Neural progenitor cell (in vitro differentiated cells): ENCODE measurements around the gene MCHR2.

Experiments used
- EZH2 ChIP-seq: fragments of 200-600 bp; sonication (generic); IDR thresholded peaks from 2 replicates; pipeline ENCODE4 v1.6.1; 2017; ENCODE audit warnings: antibody characterized with exemption, mild to moderate bottlenecking, moderate library complexity
- TF ChIP-seq, protein P1 (sequence below): fragments of 200-600 bp; sonication (generic); IDR thresholded peaks from 2 replicates; pipeline ENCODE4 v1.5.1; 2017; ENCODE audit warnings: antibody characterized with exemption, mild to moderate bottlenecking

DNA sequence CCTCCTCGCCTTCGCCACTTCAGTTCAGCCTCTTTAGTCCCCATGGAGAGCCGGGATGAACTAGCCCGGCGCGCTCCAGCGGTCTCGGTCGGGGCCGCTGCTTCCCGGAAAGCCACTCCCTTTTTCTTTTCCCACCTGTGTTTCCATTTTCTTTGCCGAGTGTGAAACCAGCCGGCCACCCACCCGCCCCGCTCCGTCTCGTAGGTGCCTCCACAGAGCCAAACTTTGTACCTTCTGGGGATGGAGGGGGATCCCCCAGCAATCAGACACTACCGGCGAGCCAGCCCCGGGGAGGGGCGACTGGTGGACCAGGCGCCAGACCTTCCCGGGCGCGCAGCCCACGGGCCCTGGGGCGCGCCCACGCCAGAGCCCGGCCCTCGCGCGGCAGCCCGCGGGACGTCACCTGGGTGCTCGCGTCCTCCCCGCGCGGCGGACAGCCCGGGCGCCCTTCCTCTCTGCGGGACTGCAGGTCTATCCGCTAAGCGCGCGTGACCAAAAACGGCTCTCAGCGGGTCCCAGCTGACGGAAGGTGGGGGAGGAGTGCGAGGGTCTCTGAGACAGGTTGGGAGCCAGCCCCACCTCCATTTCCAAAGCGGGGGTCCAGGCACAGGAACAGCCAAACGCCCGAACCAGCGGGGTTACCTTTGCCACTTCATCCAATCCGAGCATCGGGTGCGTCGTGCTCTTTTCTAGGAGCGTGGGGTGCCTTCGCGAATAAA is at the start of gene MCHR2:
- TF ChIP-seq, protein P1, sequence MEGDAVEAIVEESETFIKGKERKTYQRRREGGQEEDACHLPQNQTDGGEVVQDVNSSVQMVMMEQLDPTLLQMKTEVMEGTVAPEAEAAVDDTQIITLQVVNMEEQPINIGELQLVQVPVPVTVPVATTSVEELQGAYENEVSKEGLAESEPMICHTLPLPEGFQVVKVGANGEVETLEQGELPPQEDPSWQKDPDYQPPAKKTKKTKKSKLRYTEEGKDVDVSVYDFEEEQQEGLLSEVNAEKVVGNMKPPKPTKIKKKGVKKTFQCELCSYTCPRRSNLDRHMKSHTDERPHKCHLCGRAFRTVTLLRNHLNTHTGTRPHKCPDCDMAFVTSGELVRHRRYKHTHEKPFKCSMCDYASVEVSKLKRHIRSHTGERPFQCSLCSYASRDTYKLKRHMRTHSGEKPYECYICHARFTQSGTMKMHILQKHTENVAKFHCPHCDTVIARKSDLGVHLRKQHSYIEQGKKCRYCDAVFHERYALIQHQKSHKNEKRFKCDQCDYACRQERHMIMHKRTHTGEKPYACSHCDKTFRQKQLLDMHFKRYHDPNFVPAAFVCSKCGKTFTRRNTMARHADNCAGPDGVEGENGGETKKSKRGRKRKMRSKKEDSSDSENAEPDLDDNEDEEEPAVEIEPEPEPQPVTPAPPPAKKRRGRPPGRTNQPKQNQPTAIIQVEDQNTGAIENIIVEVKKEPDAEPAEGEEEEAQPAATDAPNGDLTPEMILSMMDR = no peak
- peak; percentile 69 for TF ChIP-seq EZH2
